ENCODE measurements around the gene TMEM45B.
"Not testable (repeated sequence)": the region's sequence is repeated elsewhere in the genome, so short reads cannot be mapped to it uniquely, and the experiment has no call there.

Gene TMEM45B

DNA sequence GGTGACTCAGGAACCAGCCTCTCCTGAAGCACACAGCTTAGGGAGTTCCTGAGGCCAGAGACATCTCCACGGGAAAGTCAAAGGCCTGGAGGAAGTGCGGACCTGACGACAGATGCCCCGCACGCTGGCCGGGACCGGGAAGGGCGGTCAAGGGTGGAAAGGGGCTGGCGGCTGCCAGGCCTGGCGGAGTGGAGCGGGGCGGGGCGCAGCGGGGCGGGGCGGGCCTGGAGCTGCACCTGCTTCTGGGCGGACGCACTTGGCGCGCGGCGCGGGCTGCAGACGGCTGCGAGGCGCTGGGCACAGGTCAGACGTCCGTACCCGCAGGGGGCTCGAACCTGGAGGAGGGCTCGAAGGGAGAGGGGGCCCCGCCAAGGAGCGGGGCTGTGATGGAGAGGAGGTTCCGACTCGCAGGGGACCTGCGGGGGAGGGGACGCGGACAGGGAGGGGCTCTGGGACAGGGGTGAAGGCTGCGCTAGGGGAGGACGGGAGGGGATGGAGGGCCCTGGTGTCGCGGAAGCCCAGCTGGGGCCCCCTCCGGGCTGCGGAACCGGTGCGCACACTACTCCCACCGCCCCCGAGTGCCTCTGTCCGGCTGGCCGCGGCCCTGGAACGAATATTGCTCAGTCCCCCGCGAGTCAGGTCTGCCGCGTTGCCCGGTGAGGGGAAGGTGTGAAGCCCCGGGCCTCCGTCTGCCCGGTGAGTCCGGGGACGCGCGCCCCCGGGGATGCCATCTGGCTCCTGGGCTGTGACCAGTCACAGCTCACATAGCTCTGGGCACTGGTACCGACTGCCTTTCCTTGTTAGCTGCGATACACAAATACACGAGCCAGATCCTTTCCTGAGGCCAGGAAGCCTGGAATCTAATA is at the start of gene TMEM45B:
Gene TMEM45B, plus strand, starts transcription at position 253 of the 866 bp plus-strand sequence. CDS start 36,635 bp downstream, outside the sequence.
- DNase-seq: no peak

DNA sequence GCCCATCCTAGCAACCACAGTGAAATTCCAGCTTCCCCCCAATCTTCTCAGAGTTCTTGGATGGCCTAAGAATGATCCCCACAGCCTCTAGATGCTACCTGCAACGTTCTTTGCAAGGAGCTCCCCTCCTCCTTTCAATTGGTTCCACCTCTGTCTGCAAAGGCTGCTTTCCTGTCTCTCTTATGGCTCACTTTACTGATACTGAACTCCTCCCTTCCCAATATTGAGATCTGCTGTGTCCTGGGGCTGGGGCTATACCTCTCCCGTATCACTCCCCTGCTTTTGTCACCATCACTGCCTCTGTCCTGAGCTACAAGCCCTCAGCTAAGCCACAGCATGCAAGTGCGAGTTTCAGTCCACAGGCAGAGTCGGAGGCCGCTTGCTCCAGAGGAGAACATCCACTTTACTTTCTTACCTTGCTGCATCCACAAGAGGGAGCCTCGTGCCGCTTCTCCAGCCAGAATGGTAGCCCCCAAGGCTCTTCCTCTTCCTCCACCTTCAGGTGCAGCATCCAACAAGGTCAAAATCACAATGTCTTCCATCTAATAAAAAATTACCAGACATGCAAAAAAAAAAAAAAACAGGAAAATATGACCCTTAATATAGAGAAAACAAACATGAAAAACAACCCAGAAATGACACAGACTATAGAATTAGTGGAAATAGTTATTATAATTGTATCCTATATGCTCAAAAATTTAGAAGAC is 48.6 kb upstream of the TMEM45B start:
- DNase-seq: no peak

DNA sequence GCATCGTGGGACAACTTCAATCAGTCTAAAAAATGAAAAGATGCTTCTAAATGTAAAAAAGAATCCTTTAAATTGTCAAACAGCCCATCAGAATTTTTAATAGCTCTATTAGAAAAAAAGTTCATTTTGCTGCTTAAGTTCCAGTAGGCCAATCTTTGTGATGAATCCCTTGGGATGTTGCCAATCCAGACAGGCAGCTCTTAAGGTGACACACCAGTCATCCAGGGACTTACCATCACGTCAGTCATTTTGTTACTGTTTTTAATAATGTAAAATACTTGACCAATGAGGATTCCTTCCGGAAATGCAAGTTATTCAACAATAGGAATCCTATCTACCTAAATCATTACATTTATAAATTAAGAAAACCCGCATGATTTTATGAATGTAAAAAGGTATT is 47.8 kb upstream of the TMEM45B start:
- no peak for DNase-seq

DNA sequence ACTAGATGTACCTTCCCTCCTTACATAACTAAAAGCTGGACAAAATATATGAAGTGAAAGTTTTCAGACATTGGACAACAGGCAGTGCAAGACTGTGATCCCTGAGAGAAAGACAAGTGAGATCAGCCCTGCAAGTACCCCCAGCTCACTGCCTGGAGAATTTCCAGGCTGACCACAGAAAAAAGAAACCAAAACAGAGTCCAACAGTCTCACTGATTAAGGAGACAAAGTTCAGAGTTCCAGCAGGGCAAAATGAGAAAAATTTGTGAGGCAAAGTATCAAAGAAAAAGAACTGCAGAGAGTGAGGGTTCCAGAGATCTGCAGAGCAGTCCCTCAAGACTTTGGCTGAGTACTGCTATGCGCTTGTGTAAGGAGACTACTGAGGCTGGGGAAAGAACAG is 47.3 kb upstream of the TMEM45B start:
- DNase-seq: no peak

DNA sequence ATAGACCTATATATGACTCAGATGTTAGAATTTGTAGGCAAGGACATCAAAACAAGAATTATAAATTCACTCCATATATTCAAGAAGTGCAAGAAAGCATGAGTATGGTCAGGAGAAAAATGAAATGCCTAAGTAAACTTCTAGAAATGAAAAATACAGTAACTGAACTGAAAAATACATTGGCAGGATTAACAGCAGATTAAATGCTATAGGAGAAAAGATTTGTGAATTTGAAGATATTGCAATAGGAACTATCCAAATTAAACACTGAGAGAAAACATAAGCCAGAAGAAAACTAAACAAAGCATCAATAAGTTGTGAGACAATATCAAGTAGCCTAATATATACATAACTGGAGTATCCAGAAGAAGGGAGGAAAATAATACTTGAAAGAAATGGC is 46.6 kb upstream of the TMEM45B start:
- DNase-seq: no peak

DNA sequence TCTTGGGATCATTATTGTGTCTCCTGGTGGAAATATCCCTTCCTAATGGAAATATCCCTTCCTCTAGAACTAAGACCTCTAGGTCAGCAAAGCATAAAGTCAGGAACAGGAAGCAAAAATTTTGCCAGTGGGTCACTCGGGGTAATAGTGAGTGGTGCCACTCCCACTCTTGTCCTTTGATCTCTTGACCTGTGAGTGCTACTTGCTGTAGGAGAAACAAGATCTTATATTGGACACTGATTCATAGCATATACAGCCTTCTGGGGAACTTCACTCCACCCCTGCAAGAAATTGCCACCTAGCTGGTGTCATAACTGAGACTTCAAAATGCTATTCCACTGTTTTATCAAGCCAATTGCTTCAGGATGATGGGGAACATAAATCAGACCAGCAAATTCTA is 44.7 kb upstream of the TMEM45B start:
- DNase-seq: no peak

DNA sequence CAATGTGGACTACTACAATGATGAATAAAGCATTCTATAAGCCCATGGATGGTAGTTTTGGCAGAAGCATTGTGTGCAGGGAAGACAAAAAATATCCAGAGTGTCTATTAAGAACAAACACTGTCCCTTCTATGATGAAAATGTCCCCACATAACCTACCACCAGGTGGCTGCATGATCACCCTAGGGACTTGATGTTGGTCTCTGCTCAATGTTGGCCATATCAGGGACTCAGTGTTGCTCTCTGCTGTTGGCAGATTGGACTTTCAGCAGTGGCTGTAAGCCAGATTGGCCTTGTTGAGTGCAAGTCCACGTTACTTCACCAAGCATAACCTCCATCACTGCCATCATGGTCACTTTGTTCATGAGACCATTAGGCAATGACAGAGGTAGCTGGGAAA is 44.2 kb upstream of the TMEM45B start:
- not testable (repeated sequence) for DNase-seq

DNA sequence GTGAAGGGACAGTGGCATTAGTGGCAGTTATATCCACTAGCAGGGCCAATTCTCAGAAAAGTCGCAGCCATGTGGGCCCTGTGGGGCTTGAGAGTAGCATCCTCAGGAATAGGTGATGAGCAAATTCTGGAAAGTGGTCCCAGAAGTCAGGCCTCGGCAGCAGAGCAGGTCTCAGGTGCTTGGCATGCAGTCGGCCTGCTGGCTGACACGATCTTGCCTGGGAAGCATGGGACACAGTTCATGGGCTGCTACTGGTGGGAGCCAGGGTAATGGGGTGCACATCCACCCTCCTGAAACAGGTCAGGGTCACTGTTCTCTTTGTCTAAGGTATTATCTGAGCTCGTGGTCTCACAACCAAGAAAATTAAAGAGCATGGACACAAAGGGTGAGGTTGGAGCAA is 36.8 kb upstream of the TMEM45B start:
- no peak for DNase-seq

DNA sequence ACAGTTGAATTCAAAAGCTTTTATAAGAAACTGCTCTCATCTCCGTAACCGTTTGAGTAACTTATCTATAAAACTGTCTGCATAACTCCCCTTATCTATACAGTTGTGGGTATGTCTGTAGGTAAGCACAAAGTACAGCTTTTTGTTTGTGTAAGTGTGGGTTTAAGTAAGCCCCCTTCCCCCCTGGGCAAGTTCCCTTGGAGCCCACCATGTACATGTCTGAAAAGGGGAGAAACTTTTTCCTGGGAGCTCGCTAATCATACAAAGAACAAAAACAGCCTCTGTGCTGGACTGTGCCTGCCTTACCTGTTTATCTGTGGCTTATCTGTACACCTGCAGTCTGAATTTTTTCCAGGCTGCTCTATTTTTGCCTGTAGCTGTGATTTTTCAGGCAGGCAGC is 36.3 kb upstream of the TMEM45B start:
- DNase-seq: no peak

DNA sequence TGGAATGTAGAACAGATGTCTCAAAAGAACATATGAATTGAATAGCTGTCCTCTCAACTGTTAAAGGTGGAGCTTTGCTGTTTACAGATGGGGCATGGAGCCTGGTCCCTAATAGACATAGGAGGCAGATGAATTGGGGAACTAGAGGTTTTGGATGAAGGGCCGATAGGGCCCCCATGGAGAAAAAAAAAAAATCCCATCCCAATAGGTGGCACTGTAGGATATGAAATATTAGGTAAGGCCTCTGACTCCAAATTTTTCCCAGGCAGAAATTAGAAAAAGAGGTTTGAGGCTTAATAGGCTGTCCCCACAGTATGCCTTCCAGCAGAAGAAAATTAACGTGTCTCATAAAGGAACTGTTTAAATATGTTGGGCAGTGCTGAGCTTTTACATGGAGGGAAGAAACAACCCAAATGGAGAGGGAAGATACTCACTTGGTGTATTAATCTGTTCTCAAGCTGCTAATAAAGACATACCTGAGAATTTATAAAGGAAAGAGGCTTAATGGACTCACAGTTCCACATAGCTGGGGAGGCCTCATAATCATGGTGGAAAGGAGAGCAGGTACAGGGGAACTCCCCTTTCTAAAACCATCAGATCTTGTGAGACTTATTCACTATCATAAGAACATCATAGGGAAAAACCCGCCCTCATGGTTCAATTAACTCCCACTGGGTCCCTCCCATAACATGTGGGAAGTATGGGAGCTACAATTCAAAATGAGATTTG is 30.1 kb upstream of the TMEM45B start:
- DNase-seq: no peak

DNA sequence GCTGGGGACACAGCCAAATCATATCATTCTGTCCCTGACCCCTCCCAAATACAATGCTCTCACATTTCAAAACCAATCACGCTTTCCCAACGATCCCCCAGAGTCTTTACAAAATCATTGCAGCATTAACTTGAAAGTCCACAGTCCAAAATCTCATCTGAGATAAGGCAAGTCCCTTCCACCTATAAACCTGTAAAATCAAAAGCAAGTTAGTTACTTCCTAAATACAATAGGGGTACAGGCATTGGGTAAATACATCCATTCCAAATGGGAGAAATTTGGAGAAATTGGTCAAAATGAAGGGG is 29.6 kb upstream of the TMEM45B start:
- DNase-seq: not testable (repeated sequence)

DNA sequence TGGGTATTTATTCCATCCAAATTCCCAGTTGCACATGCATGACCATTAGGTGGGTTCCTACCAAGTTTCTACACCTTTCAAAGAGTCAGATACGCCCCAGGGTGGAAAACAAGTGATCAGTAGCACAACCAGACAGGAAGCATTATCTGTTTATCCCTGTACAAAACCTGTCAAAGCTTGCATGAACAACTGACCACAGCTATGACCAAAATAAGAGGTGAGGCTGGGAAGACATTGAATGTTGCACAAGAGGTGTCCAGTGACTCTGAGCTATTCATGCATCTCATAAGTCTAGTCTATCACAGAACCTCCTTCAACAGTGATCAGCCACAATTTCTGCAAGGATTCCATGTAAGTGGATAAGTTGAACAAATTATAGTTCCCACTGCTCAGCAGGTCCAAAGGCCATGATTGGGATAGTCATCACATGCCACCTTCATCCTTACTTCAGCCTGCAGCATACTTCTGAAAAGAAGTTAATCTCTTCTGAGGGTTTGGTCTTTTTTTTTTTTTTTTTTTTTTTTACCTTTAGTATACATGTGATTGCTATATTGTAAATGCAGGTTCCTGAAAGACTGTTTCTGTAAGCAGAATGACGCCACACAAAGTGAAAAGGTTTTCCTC is 28.0 kb upstream of the TMEM45B start:
- no peak for DNase-seq

DNA sequence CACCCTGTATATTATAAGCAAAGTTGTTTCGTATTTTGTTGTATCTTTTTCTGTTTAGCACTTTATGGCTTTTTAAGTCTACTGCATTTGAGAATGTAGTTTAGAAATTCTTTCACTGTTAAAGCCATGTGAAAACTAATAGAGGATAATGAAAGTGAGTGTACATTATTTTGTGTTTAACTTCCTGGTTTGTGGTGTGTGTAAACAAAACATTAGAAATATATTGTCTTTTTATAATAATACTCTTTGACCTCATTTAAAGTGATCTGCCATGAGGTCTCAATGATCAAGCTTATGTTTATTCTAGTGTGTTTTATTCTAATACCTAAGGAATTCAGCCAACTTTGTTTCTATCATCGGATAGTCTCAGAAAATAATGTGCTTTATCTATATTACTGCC is 27.4 kb upstream of the TMEM45B start:
- DNase-seq: no peak

DNA sequence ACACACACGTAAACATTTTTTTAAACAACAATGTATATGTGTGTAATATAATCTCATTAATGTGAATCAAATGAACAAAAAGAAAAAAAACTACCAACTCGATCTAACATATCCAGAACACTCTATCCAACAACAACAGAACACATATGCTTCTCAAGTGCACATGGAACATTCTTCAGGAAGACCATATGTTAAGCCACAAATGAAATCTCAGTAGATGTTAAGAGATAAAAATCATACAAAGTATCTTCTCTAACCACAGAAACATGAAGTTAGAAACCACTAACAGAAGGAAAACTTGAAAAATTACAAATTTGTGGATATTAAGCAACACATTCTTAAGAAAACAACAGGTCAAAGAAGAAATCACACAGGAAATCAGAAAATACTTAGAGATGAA is 25.5 kb upstream of the TMEM45B start:
- no peak for DNase-seq

DNA sequence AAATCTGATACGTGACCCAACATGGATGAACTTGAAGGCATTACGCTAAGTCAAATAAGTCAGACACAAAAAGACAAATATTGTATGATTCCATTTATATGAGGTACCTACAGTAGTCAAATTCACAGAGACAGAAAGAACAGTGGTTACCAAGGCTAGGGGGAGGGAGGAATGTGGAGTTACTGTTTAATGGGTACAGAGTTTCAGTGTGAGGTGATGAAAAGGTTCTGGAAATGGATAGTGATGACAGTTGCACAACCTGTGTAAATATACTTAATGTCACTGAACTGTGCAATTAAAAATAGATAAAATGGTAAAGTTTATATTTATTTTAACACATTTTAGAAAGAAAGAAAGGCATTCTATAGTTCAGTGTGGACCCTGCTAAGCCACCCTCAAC is 24.1 kb upstream of the TMEM45B start:
- DNase-seq: no peak

DNA sequence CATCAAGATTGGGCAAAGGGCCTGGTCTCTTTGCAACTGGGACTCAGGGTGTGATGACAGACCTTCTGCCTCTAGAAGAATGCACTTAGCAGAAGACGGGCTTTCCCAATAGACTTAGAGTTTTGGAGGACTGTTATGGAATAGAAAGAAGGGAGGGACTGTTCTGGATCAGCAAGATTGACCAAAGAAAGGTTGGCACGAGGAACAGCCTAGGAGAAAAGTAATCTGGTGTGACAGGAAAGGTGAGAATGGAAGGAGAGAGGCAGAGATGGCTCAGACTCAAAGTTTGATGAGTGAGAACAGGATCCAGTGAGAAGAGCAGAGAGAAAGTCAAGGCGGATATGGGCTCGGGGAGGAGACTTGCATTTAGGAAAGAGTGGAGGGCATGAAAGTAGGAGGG is 23.0 kb upstream of the TMEM45B start:
- DNase-seq: no peak

DNA sequence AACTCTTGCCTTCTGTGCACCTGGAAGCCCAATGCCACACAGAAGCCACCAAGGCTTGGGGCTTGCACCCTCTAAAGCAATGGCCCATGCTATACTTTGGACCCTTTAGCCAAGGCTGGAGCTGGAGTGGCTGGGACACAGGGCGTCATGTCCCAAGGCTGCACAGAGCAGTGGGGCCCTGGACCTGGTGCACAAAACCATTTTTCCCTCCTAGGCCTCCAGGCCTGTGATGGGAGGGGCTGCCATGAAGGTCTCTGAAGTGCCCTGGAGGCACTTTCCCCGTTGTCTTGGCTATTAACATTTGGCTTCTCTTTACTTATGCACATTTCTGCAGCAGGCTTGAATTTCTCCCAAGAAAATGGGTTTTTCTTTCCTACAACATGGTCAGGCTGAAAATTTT is 20.6 kb upstream of the TMEM45B start:
- no peak for DNase-seq

DNA sequence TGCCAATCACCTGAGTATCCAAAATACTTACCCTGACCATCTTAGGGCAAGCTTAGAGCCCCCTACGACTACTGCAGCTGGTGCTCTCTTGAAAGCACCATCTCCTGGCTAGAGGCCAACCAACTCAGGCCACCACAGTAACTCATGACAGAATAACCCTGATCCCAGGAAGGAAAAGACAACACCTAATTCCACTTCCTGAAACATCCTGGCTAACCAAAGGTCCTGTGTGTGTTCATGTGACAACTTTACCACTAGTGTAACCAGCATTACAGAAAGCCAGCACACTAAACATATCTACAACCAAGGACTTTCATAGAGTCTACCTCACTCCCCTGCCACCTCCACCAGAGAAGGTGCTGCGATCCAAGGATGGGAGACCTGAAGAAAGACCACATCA is 17.4 kb upstream of the TMEM45B start:
- no peak for DNase-seq

DNA sequence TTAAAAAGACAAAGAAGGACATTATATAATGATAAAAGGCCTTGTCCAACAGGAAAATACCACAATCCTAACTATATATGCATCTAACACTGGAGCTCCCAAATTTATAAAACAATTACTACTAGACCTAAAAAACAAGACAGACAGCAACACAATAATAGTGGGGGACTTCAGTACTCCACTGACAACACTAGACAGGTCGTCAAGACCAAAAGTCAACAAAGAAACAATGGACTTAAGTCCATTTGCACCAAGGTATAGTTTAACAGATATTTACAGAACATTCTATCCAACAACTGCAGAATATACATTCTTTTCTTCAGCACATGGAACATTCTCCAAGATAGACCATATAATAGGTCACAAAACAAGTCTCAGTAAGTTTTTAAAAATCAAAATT is 15.5 kb upstream of the TMEM45B start:
- DNase-seq: not testable (repeated sequence)

DNA sequence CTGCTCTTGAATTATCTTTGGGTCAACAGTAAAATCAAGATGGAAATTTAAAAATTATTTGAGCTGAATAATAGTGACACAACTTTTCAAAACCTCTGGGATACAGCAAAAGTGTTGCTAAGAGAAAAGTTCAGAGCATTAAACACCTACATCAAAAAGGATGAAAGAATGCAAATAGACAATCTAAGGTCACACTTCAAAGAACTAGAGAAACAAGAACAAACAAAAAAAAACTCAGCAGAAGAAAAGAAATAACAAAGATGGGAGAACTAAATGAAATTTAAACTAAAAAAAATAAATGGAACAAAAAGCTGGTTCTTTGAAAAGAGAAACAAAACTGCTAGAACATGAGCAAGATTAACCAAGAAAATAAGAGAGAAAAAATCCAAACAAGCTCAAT is 15.0 kb upstream of the TMEM45B start:
- no peak for DNase-seq

DNA sequence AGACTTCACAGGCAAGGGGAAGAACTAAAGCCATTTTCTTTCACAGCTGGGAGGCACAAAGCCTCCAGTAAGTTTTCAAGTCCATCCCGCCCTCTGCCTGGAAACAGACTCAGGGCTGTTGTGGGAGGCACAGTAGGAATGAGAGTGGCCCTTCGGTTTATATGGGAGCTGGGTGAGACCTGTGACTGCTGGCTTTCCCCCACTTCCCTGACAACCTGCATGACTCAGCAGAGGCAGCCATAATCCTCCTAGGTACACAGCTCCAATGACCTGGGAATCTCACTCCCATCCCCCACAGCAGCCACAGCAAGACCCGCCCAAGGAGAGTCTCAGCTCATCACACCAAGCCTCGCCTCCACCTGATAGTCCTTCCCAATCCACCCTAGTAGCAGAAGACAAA is 12.1 kb upstream of the TMEM45B start:
- no peak for DNase-seq

DNA sequence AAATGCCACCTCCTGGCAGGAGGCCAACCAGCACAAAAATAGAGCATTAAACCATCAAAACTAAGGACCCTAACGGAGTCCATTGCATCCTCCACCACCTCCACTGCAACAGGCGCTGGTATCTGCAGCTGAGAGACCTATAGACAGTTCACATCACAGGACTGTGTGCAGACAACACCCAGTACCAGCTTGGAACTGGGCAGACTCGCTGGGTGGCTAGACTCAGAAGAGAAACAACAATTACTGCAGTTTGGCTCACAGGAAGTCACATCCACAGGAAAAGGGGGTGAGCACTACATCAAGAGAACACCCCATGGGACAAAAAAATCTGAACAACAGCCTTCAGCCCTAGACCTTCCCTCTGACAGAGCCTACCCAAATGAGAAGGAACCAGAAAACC is 11.6 kb upstream of the TMEM45B start:
- no peak for DNase-seq

DNA sequence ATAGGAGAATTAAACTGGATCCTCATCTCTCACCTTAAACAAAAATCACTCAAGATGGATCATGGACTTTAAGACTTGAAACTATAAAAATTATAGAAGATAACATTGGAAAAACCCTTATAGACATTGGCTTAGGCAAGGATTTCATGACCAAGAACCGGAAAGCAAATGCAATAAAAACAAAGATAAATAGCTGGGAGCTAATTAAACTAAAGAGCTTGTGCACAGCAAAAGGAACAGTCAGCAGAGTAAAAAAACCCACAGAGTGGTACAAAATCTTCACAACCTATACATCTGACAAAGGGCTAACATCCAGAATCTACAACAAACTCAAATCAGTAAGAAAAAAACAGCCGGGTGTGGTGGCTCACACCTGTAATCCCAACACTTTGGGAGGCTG is 7.4 kb upstream of the TMEM45B start:
- DNase-seq: not testable (repeated sequence)
